ENCODE measurements around the gene SLC18A3. TPM values are rescaled to one million over a fixed set of nuclear protein-coding genes. Genes with fewer than 3 reads are reported as not detected.

The SLC18A3 gene
- total and polyA plus RNA-seq, 12 donors, result not detected

- no peaks in the 10 kb centered on the region for H3K36me3 ChIP-seq
- peaks cover 0 to 13% (median 0%) of the 10 kb centered on the region in 11 donors for H3K9me3 ChIP-seq
- intact Hi-C loops (cut with DNase I), result no loop called here
- DNase-seq (no peak), ATAC-seq (no peak)
- TF ChIP-seq, protein P1, sequence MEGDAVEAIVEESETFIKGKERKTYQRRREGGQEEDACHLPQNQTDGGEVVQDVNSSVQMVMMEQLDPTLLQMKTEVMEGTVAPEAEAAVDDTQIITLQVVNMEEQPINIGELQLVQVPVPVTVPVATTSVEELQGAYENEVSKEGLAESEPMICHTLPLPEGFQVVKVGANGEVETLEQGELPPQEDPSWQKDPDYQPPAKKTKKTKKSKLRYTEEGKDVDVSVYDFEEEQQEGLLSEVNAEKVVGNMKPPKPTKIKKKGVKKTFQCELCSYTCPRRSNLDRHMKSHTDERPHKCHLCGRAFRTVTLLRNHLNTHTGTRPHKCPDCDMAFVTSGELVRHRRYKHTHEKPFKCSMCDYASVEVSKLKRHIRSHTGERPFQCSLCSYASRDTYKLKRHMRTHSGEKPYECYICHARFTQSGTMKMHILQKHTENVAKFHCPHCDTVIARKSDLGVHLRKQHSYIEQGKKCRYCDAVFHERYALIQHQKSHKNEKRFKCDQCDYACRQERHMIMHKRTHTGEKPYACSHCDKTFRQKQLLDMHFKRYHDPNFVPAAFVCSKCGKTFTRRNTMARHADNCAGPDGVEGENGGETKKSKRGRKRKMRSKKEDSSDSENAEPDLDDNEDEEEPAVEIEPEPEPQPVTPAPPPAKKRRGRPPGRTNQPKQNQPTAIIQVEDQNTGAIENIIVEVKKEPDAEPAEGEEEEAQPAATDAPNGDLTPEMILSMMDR (IDR thresholded peaks at IDR 0.05), result no peak
- H3K27me3 ChIP-seq, result peaks cover 0 to 6% (median 0%) of the 10 kb centered on the region in 7 donors
- H3K27ac ChIP-seq, result no peak overlapping the region
- peaks cover 0 to 3% (median 0%) of the 10 kb centered on the region in 9 donors for H3K4me1 ChIP-seq
- WGBS, 2 donors, result 69 to 94% methylated on average over 1 of the region's 1 CpG
- H3K4me3 ChIP-seq, result no peak overlapping the region
Observed at GRCh38 chr10:49567810-49568209, 42.3 kb upstream of the SLC18A3 start.

GRCh38 chr10:49568235-49568634, 41.9 kb upstream of the SLC18A3 start:
- ATAC-seq (peak in 1 of 8 donors; percentile 73), DNase-seq (no peak)
- H3K4me1 ChIP-seq, result peaks cover 0 to 3% (median 0%) of the 10 kb centered on the region in 9 donors
- TF ChIP-seq, protein P1 (IDR thresholded peaks at IDR 0.05), result no peak
- peaks cover 0 to 13% (median 0%) of the 10 kb centered on the region in 11 donors for H3K9me3 ChIP-seq
- H3K27me3 ChIP-seq, result peaks cover 0 to 6% (median 0%) of the 10 kb centered on the region in 7 donors
- intact Hi-C loops (cut with DNase I), result no loop called here
- no peak overlapping the region for H3K27ac ChIP-seq
- H3K36me3 ChIP-seq, result no peaks in the 10 kb centered on the region
- WGBS, 2 donors, result 59 to 66% methylated on average over 2 of the region's 2 CpGs
- no peak overlapping the region for H3K4me3 ChIP-seq

GRCh38 chr10:49569031-49569631, 41.0 kb upstream of the SLC18A3 start:
- TF ChIP-seq, protein P1 (IDR thresholded peaks at IDR 0.05), result no peak
- peaks cover 0 to 6% (median 0%) of the 10 kb centered on the region in 7 donors for H3K27me3 ChIP-seq
- peaks cover 0 to 3% (median 0%) of the 10 kb centered on the region in 9 donors for H3K4me1 ChIP-seq
- no peak overlapping the region for H3K27ac ChIP-seq
- intact Hi-C loops (cut with DNase I), result no loop called here
- peak in 1 of 8 donors; percentile 57 for ATAC-seq
- no peak for DNase-seq
- H3K9me3 ChIP-seq, result peaks cover 0 to 13% (median 0%) of the 10 kb centered on the region in 11 donors
- no peak overlapping the region for H3K4me3 ChIP-seq
- no peaks in the 10 kb centered on the region for H3K36me3 ChIP-seq
- WGBS, 2 donors, result 55 to 62% methylated on average over 3 of the region's 3 CpGs

DNA sequence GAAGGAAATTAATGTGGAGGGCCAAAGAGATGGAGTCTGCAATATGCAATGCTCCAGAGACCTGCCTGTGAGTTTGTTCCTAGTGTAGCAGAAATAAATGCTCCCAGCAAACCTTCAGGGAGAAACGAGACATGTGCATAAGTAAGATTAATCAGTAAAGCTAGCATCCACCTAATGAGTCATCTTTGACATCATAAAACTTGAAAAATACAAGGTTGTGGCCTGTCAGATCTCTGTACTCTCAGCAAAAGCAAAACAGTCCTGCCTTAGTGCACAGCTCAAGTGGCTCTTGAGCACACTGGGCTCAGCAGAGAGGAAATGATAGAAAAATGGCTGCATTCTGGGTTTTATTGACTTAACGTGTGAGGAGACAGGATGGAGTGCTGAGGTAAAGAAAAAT, 38.7 kb upstream of the SLC18A3 start:
- no peaks in the 10 kb centered on the region for H3K36me3 ChIP-seq
- H3K4me3 ChIP-seq, result no peak overlapping the region
- H3K27ac ChIP-seq, result no peak overlapping the region
- no peaks in the 10 kb centered on the region for H3K4me1 ChIP-seq
- WGBS, 2 donors, result 39 to 53% methylated on average over 2 of the region's 2 CpGs
- intact Hi-C loops (cut with DNase I), result no loop called here
- DNase-seq (no peak), ATAC-seq (no peak)
- peaks cover 0 to 13% (median 0%) of the 10 kb centered on the region in 11 donors for H3K9me3 ChIP-seq
- peaks cover 0 to 6% (median 0%) of the 10 kb centered on the region in 7 donors for H3K27me3 ChIP-seq
- TF ChIP-seq, protein P1 (IDR thresholded peaks at IDR 0.05), result no peak
